Measurements from ENCODE around the gene SRGAP2B. TPM values are rescaled to one million over a fixed set of nuclear protein-coding genes. Genes with fewer than 3 reads are reported as not detected.
"Not testable (repeated sequence)": the region's sequence is repeated elsewhere in the genome, so short reads cannot be mapped to it uniquely, and the experiment has no call there.

SRGAP2B gene
- total RNA-seq (2014; rRNA removed; shearing (Covaris generic)), result 13.5 and 15.1 TPM in 2 replicates

- not testable (repeated sequence) for DNase-seq (ENCODE audit: low spot score)
These were observed at the start of gene SRGAP2B, which contains the start of gene FAM72D for GRCh38 chr1:145095284-145096057. Gene SRGAP2B, minus strand, starts transcription at chr1:145095328. Its CDS starts 2,427 bp downstream, at chr1:145092901. Gene FAM72D, plus strand, starts transcription at chr1:145095974. Its CDS starts 874 bp downstream, at chr1:145096848.

GRCh38 chr1:145144264-145144913, 49.3 kb upstream of the SRGAP2B start:
- DNase-seq (ENCODE audit: low spot score), result not testable (repeated sequence)

GRCh38 chr1:145140549-145140948, 45.4 kb upstream of the SRGAP2B start:
- not testable (repeated sequence) for DNase-seq (ENCODE audit: low spot score)

- not testable (repeated sequence) for DNase-seq (ENCODE audit: low spot score)
These were observed 39.3 kb upstream of the SRGAP2B start for GRCh38 chr1:145134476-145134875.

- DNase-seq (ENCODE audit: low spot score), result not testable (repeated sequence)
These were observed 33.8 kb upstream of the SRGAP2B start for GRCh38 chr1:145128697-145129469.

- not testable (repeated sequence) for DNase-seq (ENCODE audit: low spot score)
These were observed 32.0 kb upstream of the SRGAP2B start for GRCh38 chr1:145127144-145127543.

- not testable (repeated sequence) for DNase-seq (ENCODE audit: low spot score)
These were observed 30.0 kb upstream of the SRGAP2B start for GRCh38 chr1:145125112-145125511.

GRCh38 chr1:145123992-145124641, 29.0 kb upstream of the SRGAP2B start:
- DNase-seq (ENCODE audit: low spot score), result not testable (repeated sequence)

GRCh38 chr1:145123062-145123395, 27.9 kb upstream of the SRGAP2B start:
- DNase-seq (ENCODE audit: low spot score), result not testable (repeated sequence)

GRCh38 chr1:145122344-145123061, 27.4 kb upstream of the SRGAP2B start:
- DNase-seq (ENCODE audit: low spot score), result not testable (repeated sequence)

GRCh38 chr1:145119842-145120241, 24.7 kb upstream of the SRGAP2B start:
- DNase-seq (ENCODE audit: low spot score), result not testable (repeated sequence)

- DNase-seq (ENCODE audit: low spot score), result not testable (repeated sequence)
These were observed 20.7 kb upstream of the SRGAP2B start for GRCh38 chr1:145115587-145116493.

GRCh38 chr1:145114560-145115057, 19.5 kb upstream of the SRGAP2B start:
- not testable (repeated sequence) for DNase-seq (ENCODE audit: low spot score)

GRCh38 chr1:145112703-145113102, 17.6 kb upstream of the SRGAP2B start:
- not testable (repeated sequence) for DNase-seq (ENCODE audit: low spot score)

GRCh38 chr1:145111674-145112073, 16.5 kb upstream of the SRGAP2B start:
- not testable (repeated sequence) for DNase-seq (ENCODE audit: low spot score)

- not testable (repeated sequence) for DNase-seq (ENCODE audit: low spot score)
These were observed 8.2 kb upstream of the SRGAP2B start for GRCh38 chr1:145103294-145103693.

- DNase-seq (ENCODE audit: low spot score), result not testable (repeated sequence)
These were observed 6.6 kb upstream of the SRGAP2B start for GRCh38 chr1:145101725-145102124.

- DNase-seq (ENCODE audit: low spot score), result not testable (repeated sequence)
These were observed 395 bp downstream of the SRGAP2B start for GRCh38 chr1:145094655-145095211.

Measured in HT-29 (cell line).